Daoy (cell line): Measurements from ENCODE around the gene BRF1. TPM values are rescaled to one million over a fixed set of nuclear protein-coding genes. Genes with fewer than 3 reads are reported as not detected.
"Not testable (repeated sequence)": the region's sequence is repeated elsewhere in the genome, so short reads cannot be mapped to it uniquely, and the experiment has no call there.

Experiments used
- DNase-seq: peaks from one replicate; pipeline ENCODE4 v3.0.0-alpha.2; 2015; ENCODE audit warnings: low read depth
- total RNA-seq: library from RNA; depleted of rRNA; stranded (reverse); fragments of >200 nt; shearing (Covaris generic); gene quantifications from 2 replicates; pipeline ENCODE4 v1.2.3, GENCODE V29; 2014

BRF1 gene
- total RNA-seq, 1 experiment from 2014 or later = 39.9 TPM

DNA sequence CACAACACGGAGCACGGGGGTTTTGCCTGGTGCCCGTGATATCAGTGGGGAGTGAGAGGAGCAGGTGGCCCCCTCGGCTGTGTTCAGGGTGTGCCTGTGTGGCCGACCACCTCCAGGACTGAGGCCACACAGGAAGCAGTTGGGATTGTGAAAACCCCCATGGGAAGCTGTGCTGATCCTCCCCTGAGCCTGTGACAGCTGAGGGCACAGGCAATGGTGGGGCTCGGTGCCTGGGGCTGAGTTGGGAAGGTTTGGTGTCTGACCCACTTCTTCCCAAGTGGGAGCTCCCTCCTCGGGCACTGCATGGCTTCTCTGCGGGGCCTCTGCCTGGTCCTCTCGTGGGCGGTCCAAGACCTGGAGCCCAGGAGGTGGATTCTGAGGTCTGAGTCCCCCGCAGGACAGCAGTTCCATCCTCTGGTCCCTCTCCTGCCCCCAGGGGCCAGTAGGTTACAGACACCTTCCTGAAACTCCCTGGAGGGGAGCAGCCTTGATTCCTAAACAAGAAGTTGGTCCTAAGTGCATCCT, 31.6 kb upstream of the BRF1 start:
- no peak for DNase-seq

DNA sequence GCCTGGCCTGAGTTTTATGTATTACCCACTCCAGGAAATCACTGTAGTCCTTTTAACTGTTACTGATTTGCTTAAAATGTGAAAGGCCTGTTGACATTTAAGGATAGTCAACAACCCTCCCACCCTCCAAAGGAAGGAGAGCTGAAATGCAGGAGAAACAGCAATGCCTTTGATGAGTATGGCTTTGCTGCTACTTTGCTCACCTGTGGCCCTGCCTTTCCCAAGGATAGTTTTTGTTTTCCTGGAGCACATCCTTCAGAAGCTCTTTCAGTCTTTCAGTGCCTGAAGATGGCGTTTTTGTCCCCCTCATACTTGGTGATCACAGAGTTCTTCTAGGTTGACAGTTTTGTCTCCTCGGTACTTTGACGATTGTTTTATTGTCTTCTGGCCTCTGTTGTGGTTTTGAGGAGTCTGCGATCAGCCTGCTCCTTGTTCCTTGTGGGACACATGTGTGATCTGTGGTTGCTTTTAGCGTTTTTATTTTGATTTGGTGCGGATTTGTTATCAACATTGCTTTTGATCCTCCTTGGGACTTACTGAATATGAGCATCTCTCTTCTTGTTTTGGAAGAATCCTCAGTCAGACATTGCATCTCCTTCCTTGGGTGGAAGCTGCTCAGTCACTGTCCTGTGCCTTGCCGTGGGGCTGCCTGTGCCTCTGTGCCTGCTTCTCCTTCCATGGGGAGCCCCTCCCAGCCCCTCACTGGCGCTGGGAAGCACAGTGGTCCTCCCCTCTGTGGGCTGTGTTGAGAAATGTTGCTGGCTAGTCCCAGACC, 31.0 kb upstream of the BRF1 start:
- no peak for DNase-seq

DNA sequence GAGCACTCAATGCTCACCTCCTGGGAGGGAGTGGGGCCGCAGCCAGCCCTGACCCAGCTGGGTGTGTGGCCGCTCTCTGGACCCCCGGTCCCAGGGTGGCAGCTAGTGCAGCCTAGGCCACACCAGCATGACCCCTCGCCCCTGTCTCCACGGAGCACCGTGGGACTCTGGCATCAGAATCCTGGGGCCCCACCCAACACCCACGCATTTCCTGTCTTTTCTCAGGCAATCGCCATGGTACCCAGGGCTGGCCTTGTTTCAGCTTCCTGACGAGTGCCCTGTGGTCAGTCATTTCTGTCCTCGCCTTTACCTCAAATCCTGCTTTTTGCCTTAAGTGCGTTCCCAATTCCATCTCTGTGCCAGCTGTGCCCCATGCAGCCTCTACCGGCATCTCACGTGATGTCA, 29.7 kb upstream of the BRF1 start:
- DNase-seq = peak; percentile 79

DNA sequence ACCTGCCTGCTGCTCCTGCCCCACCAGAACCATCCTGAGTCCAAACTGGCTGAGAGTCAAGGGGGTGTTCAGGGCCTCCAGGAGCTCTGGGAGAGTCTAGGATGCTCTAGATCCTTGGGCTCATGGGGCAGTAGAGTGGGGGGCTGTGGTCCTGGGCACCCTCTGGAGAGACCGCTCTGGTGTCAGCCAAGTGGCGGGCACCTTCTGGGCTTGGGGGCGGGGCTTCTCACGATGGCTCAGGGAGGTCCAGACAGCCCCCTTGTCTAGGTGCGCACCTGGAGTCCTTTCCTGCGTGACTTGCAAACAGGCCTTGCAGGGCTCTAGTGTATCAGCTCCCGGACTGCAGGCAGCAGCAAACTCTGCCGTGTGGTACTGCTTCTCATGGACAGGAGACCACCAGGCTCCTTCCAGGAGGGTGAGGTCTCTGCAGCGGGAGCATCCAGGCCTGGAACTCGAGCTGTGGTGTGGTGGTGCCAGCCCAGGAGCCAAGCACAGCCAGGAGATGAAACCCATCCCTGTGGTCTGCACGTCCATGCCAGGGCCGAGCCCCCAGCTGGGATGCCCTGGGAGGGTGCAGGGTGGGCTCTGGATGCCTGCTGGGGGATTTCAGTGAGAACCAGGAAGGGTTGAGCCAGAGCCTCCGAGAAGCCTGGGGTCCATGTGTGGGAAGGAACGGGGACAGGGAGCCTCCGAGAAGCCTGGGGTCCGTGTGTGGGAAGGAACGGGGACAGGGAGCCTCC, 28.8 kb upstream of the BRF1 start:
- no peak for DNase-seq

DNA sequence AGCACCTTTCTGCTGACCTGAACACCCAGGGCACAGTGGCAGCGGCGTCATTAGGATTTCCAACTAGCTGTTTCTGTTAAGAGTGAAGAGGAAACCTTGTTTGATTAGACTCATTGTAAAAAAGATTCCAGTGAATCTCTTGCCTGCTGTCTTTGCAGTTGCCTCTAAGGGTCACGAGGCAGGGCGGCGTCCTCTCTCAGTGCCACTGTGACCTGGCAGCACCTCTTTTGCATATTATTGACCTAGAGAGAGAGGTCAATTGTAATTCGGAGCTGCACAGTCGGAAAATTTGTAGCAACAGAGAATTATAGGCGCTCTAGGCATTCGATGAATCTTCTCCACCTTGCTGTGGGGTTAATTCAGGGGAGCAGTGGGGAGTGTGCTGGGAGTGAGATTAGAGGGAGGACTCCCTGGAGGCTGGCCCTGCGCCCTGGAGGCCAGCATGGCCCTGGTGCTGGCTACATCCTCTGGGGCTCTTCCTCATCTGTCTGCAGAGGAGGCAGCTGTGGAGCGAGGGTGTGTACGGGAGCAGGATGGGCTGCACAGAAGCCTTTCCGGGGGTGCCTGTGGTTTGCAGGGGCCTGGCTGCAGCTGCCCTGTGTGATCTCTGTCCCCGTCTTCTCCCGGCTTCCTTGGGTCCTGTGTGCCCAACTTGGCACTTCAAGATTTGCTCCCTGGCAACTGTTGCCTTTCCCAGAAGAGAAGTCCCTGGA, 28.0 kb upstream of the BRF1 start:
- no peak for DNase-seq

DNA sequence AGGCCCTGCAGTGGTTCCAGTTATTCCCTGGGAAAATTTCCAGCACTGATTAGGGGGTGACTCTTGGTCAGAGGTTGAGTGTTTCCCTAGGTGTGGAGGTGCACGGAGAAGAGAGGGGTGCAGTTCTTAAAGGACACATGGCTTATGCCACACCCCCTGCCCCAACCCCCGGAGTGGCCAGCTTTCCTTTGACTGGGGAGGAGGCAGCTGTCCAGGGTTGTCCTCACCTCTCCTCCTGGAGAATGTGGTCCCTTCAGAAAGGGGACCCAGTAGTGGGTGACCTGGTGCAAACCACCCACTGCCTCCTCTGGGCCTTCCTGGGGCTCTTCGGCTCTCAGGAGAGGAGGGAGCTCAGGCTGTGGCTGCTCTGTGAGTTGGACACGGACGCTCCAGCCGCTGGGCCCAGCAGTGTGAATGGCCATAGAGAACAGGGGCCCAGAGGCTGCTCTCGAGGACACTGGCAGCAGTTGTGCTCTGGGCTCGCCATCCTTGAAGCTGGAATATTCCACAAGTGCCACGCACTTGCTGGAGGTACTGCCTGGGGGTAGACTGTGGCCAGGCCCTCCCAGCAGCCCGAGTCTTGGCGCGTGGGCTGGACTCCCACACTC, 27.4 kb upstream of the BRF1 start:
- DNase-seq = no peak

DNA sequence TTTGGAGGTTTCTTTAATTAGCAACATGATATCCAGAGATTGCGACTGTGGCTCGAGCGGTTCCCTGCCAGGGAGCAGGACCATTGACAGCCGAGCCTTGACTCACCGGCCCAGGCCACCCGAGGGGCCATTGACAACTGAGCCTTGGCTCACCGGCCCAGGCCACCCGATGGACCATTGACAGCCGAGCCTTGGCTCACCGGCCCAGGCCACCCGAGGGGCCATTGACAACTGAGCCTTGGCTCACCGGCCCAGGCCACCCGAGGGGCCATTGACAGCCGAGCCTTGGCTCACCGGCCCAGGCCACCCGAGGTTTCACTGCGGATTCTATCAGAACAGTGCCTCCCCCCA, 26.9 kb upstream of the BRF1 start:
- not testable (repeated sequence) for DNase-seq

DNA sequence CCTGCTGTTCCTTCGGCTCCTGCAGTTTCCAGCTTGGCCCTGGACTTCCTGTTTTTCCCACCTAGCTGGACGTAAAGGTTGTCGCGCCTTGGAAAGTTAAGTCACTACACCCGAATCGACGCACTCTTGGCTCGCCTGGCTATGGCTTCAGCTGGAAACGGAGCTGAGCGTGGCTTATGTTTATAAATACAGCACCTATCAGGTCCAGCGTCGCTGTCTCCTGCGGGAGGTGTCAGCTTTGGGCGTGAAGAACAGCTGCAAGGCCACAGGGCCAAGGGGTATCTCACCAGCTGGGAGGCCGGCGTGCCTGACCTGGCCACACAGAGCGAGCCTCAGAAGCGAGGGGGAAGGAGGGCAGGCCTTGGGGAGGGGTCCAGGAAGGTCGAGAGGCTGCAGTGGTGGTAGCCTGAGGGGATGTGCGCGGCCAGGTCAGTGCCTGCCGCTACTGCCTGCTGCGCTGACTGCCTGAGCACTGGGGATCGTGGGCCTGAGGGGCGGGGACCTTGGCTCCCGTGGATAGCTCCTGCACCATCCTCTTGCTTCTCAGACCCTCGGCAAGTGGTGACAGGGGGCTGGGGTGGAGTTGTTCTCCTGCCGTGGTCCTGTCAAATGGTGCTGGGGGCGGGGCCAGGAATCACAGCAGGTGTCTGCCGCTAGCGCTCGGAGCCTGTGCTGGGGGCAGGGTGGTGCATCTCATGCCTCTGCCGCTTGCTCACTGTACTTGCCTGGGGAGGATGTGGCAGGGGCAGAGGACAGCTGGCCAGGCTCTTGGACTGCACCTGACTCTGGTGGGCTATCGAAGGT, 26.3 kb upstream of the BRF1 start:
- DNase-seq = no peak

DNA sequence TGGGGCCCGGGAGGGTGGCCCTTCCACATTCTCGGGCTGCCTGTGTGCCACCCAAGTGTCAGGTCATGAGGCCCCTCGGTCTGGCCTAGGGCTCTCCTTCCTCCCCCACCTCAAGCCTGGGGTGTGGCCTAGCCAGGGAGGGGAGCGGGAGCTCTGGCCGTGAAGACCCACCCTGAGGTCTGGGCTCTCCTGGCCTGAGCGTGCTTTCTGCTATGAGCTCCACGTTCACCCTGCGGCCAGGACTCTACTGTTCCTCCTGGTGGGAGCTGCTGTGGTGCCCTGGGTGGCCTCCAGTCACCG, 25.7 kb upstream of the BRF1 start:
- DNase-seq = no peak

DNA sequence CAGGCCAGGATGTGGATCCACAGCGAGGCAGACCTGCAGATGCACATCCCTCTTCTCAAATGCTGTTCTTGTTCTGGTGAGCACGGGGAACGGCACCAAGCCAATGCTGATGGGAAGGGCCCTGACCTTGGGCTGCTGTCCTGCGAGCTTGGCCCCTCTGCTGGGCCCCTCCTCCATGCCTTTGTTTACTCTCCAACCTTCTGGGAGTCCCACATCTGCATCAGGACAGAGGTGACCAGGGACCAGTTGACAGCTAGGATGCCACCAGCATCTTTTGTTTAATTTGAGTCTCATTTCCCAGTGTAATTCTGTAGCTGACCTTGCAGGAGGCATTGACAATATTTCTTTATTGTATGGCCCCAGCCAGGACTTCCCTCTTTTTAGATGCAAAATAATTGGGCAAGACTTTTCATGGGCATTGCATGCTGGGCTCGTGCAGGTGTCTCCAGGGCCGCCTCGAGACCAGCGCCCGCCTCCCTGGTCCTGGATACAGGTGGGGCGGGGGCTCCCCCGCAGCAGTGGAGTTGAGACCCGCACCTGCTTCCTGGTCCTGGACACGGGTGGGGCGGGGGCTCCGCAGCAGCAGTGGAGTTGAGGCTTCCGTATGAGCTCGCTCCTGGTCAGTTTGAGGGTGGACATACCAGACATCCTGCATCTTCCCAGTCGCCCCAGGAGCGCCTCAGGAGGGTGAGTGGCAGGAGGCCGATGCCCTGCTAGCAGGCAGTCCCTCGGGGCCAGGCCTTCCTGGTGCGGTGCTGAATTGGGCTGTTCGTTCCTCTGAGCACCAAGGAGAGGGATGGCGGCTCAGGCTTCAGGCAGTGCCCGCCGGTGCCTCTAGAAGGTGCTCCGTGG, 25.1 kb upstream of the BRF1 start:
- DNase-seq = no peak

DNA sequence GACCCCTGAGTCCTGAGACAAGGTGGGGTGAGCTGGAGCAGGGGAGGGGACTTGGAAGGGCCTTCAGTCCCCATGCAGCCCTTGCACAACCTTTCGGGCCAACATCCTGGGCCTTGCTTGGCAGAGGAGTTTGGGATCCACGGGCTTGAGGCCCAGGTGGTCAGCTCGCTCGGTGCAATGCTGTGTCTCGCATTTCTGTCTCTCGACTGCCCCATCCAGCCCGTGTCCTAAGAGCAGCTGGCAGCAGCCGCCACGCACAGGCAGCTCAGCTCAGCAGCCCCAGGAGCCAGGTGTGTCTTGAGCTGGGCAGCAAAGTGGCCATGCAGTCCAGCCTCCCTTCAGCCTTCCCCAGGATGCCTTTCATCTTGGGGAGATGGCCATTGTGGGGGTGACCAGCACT, 24.5 kb upstream of the BRF1 start:
- no peak for DNase-seq

DNA sequence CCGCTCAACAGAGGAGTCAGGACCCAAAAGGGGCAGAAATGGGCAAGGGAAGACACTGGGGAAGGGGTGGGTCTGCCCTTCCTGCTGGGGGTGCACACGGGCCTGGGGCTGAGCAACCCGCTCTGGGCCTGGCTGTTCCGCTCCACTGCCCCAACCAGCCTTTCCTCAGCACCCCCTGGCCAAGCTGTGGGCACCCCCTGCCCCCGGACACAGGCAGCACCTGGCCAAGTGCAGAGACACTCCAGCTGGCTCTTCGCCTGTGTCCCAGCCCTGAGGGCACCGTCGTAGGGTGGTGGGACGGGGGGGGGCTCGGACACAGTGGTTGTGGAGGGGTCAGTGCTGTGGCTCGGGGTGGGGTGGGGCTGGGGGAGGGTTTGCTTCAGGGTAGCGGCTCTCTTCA, 24.1 kb upstream of the BRF1 start:
- DNase-seq = no peak

DNA sequence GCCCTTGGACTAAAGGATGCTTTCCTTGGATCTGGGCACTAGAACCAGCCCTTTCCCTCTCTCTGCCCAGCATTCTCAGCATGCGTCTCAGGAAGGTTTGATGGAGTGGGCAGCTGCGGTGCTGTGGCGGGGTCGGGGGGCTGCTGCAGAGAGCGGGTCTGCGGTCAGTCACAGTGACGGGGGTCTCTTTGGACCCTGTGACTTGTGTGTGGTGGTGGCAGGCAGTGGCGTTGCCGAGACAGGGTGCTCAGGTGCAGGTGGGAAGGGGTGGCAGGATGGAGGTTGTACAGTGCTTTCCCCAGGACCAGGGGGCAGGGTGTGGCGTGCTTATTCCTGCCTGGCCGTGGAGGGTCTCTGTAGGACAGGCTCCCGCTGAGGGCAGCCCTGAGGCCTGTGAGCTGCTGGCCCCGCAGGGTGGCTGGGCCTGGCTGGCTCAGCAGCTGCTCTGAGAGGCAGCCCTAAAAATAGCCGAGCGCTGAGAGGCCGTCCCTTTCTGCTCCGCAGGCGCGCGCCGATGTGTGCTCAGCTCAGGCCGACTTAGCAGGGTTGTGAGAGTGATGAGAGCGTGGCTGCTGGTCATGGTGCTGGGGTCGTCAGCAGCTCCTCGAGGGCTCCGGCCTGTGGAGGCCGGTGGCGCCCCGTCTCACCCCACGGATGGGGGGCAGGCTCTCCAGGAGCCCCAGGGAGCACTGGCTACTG, 23.4 kb upstream of the BRF1 start:
- no peak for DNase-seq

DNA sequence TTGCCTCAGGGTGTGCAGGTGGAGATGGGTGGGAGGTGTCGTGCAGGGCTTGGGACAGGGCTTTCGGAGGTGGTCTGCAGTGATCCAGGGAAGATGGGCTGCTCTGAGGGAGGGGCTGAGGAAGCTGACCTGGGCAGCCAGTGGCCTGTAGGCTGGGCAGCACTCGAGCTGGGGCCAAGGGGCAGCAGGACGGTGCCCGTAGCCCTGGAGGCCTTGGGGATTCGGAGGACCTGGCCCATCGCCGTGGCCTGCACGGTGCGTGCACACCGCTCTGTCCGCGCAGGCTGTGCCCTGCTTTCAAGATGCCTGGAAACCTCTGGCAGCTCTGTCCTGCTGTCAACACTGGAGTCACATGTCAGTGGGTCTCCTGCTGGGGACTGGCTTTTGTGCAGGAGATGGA, 22.9 kb upstream of the BRF1 start:
- DNase-seq = no peak

DNA sequence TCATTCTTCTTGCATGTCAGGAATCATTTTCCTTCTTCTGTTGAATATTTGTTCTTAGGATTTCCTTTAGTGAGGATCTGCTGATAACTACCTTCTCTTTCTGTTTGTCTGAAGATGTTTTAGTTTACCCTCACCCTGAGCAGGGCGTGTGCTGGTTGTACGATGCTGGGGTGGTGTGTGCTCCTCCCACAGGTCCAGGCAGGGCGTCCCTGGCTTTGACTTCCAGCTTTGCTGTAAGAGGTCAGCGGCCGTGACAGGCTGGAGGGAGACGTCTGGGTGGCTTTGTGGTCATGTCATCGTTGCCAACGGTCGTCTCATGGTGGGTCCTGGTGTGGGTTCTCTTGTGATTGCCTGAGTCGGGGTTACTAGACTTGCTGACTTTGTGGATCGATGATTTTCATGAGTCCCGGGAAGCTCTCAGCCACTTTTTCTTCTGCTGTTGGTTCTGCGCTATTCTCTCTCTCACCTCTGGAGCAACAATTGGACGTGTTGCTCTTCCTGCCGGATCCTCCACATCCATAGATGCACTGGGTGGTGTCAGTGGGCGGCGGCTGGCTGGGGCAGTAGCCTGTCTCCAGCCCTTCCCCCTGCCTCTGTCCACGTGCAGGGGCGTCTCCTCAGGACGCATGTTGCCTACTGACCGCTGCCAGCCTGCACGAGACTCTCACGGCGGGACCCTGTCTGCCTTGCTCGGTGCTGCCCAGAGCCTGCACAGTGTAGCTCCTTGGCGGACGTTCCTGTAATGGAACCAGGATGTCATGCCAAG, 22.2 kb upstream of the BRF1 start:
- DNase-seq = no peak

DNA sequence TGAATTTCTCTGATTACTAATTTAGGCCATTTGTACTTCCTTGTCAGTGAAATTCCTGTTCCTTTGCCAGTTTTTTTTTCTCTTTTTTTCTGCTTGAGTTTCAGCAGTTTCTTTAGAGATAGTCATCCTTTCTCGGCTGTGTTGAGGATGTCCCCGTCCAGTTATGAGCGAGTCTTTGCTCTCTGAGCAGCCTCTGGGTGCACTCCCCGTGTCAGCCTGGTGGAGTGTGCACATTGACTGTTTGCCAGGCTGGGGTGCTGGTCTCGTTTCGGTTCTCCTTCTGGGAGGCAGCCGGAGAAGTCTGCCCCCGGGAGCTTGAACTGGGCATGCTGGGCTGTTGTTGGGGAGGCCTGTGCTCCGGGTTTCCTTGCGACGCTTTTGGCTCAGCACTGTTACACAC, 16.7 kb upstream of the BRF1 start:
- DNase-seq = no peak

DNA sequence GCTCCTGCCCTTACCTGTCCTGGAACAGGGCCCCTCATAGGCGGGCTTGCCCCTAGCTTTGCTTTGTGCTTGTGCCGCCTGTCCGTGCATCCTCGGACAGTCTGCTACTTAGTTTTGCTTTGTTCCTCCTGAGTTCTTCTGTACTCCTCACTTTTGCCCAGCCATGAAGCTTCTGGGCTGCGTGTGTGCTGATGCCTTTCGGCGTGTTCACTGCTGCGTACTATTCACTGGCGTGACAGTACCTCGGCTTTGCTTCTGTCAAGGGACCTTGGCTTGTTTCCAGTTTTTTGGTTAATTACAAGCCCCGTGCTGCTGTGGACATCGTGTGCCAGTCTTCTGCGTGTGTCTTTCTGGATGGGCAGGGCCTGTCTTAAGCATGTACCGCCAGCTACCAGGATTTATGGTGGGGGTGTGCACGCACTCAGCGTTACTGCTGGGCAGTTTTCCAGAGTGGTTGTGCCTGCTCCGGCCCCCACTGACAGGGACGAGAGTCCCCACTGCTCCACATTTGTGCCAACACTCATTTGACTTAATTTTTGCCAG, 16.2 kb upstream of the BRF1 start:
- DNase-seq = no peak

DNA sequence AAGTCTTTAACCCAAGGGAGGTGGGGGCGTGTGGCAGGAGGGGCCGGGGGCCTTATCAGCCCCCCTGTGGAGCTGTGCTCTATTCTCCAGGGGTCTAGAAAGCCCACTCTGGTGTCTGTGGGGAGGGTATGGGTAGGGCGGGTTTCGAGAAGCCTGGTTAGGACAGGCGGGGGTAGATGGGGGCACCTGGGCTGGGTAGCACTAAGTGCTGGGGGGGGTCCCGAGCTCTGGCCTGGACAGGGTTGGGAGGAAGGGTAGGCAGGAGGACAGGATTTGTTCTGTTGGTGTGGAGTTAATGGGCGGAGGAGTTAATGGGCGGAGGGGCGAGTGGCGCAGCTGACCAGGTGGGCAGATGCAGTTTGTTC, 15.8 kb upstream of the BRF1 start:
- DNase-seq = no peak

DNA sequence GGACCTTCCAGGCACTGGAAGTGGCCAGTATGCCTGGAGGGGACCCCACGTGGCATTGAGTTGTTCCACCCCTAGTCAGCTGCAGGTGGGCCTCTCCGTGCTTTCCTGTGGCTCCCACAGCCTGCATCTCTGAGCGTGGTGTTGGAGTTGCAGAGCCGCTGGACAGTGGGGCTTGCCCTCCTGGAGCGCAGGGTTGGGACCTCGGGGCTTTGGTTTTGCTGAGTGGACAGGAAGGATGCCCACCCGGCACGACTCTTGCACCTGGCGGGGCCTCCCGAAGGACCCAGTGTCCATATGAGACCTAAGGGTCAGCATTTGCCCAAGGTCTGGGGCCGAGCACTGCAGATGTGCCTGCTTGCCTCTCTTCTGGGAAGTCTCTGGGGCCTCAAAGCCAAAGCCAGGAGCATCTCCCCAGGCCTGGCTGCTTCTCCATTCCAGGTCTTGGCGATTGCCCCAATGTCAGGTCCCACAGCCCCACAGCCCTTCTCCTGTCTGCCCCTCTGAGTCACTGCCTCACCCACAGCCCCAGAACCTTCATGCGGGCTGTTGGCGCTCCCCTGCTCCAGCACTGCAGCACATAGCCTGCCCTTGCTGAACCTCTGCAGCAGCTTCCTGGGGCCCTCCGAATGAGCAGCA, 15.3 kb upstream of the BRF1 start:
- peak; percentile 56 for DNase-seq
